ENCODE data around the gene MAD1L1.

Gene MAD1L1

DNA sequence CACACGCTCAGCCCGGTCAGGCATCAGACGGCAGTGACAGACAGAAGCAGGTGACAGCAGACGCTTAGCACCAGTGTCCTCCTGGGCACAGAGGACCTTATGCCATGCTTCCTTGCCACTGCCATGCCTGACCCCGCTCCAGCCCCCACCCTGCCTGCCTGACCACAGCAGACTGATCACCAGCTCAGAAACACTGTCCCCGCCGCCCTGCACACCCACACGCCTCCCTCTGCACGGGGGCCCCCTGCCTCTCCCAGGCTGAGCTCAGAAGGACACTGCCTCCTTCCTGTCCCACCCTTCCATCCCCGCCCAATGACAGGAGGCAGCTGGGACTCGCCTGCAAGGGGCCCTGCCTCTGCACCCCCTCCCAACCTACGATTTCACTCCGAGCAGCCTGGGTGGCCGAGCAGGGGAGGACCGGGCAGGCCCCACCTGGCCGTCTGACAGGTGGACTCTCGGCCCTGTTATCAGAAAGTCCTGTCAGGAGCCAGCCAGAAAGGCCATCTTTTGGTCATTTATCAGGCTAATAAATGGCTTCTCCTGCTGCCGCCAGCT lies 379.2 kb downstream of the MAD1L1 start:
- DNase-seq = no peak

DNA sequence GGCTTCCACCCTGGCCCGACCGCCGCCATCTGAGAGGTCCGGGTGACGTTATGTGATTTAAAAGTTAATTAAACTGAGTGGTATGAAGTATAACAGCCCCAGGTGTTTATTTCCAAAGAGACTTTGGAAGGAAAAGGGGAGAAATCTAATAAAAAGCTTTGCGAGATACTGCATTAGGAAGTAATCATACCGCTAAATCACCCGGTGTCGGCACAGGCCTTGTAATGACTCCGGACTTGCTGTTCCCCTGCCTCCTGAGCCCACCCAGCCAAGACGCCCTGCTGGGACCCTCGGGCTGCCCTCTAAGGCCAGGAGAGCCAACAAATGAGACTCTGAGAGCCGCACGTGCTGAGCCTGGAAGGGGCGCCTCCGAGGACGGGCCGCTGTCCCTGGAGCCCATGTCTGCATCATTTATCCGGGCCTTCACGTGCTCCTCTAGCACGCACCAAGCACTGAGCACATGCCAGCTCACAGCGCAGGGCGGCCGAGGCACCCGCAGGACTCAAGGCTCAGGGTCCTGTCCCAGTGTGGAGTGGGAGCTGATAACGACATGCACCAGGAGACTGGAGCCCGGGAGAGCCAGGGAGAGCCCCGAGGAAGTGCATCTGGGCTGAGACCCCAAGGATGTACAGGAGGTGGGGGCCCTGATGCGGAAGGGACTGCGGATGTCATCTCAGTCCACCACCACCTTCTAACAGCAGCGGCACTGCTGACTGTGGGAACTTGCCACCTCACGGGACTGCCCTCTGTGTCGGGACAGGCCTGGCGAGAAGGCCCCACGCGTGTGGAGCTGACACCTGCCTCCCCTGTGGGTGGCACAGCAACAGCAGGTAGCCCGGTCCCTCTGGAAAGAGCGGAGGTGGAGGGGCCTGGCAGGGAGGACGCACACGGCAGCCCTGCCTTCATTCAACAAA lies 380.0 kb downstream of the MAD1L1 start:
- DNase-seq = no peak

DNA sequence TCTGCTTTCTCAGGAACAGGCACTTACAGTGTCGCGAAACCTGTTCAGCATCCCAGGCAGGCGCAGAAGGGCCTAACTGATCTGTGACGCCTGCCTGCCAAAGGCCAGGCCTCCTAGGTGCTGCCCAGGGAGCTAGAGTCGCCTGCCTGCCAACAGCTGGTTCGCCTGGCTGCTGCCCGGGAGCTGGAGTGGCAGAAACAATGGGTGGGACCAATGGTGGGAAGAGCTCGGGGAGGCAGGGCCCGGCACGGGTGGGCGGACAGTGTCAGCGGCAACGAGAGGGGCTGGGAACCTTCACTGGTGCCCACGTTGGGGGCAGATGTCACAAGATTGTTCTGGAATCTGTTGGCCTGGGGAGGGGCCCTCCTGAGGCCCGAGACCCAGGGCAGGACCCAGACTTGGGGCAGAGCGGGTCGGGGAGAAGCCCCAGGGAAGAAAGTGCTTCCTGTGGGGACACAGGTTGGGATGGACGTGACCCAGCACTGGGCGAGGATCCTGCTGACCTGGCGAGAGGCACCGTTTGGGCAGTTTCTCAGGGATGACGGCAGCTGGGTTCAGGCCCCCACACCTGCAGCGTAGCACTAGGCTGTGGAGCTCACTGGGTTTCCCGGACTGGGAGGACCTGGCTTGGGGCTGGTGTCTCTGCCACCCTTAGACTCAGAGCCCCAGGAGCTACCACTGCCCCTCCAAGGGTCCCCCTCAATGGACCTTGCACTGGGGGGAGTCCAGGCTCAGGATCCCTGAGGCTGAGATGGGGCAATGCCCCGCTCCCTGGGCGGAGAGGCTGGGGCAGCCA lies 380.8 kb downstream of the MAD1L1 start:
- no peak for DNase-seq

GRCh38 chr7:1850976-1851571 lies 381.7 kb downstream of the MAD1L1 start:
- no peak for DNase-seq

DNA sequence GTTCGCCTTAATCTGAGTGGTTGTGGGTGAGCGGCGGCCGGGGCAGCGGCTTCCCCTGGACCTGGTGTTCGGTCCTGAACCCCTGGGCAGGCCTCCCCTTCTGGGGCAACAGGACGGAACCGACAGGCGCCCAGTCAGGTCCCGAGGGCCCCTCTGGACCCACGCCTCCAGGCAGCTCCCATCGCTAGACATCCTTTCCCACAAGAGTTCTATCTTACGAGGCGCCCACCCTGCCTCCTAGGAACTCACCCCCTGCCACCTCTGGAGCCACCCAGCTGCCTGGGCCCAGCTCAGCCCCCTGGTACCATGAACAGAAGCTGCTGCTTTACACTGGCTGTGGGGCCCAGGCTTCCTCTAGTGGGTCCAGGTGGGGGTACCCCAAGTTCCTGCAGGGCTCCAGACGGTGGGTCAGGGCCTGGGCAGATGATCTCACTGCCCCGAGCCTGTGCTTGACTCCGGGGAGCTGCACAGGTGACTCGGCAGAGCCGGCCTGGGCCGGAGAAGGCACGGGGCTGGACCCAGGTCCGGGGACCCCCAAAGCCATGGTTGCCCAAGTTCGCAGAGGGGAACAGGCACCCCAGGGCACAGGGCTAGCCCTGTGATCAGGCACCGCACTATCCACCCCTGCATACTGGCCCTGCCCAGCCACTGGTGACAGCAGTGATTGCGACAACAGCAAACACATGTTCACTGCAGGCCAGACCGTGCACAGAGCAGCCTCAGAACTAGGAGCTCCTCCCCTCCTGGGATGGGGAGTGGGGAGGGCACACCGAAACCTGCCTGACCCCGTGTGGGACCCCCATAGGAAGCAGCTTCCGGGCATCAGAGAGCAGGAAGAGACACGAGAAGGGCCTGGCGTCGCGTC lies 382.4 kb downstream of the MAD1L1 start:
- no peak for DNase-seq

- DNase-seq = no peak
These were observed 383.2 kb downstream of the MAD1L1 start for GRCh38 chr7:1849351-1850041.

GRCh38 chr7:1848911-1849311 lies 383.8 kb downstream of the MAD1L1 start:
- DNase-seq = no peak

- DNase-seq = no peak
These were observed 384.6 kb downstream of the MAD1L1 start for GRCh38 chr7:1848013-1848640.

GRCh38 chr7:1847260-1848001 lies 385.3 kb downstream of the MAD1L1 start:
- no peak for DNase-seq

GRCh38 chr7:1846331-1847065 lies 386.2 kb downstream of the MAD1L1 start:
- no peak for DNase-seq

GRCh38 chr7:1845536-1846311 lies 387.0 kb downstream of the MAD1L1 start:
- no peak for DNase-seq

DNA sequence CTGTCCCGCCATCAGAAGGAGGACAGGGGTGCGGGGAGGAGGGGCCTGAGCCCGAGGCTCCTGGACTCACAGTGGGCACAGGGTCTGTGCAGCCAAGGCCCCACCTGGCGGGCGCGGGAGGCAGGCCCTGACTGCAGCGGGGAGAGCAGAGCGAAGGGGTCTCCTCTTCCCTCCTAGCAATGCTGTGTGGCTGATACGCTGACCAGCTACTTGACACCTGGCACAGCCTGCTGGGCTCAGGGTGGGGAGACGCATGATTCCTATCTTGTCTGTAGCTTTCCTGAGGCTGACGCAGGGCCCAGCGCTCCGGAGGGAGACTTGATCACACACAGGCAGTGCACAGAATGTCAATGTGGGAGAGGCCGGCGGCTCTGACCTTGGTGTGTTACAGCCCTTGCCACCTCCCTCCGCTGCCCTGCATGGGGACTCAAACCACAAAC lies 387.8 kb downstream of the MAD1L1 start:
- DNase-seq = no peak

- no peak for DNase-seq
These were observed 388.3 kb downstream of the MAD1L1 start for GRCh38 chr7:1844336-1844950.

GRCh38 chr7:1843921-1844335 lies 388.8 kb downstream of the MAD1L1 start:
- no peak for DNase-seq

DNA sequence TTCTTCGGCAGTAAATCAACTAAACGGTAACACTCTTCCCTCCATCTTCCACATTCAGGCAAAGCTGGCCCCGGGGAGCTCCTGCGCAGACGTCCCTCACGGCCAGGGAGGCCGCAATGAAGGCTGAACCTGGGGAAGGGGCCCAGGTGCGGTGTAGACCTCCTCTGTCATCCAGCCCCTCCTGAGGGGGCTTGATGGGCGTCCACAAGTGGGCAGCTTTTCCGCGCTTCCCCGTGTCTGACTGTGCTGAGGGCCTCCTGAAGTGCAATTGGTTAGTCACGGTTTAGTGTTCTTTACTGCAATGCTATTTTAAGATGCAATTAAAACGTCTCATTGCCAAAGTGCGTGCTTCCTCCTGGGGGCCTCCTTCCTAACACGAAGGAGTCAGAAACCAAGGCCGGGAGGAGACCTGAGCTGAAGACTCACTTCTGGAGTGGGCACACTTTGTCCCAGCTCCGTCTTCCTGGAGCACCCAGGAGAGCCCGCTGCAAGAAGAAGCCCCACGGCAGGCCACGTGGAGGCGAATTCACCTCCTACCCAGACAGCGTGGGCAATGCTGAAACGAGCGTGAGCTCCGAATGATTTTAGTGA lies 389.4 kb downstream of the MAD1L1 start:
- DNase-seq = no peak

- no peak for DNase-seq
These were observed 390.2 kb downstream of the MAD1L1 start for GRCh38 chr7:1842321-1843221.

Data from CD4-positive, alpha-beta T cell treated with Interleukin-4 for 1 hour (primary cell).